Naive thymus-derived CD4-positive, alpha-beta T cell (primary cell): Measurements from ENCODE around the gene SMAGP. TPM values are rescaled to one million over a fixed set of nuclear protein-coding genes. Genes with fewer than 3 reads are reported as not detected.
"Not testable (repeated sequence)": the region's sequence is repeated elsewhere in the genome, so short reads cannot be mapped to it uniquely, and the experiment has no call there.

Experiments used
- ATAC-seq: fragments of 150-1000 bp; cut with Tn5 transposase; 2 replicates; pipeline ENCODE4 v1.10.0; 2021; ENCODE audit warnings: mild to moderate bottlenecking, moderate library complexity
- CTCF ChIA-PET: fragments of 350-600 bp; sonication (Branson Sonifier 250); formaldehyde crosslinking; loops from one replicate; lab custom pipeline; 2021; ENCODE audit warnings: antibody characterized with exemption; lab: Charles Lee
- POLR2A ChIA-PET: fragments of 350-600 bp; sonication (Branson Sonifier 250); formaldehyde crosslinking; loops from one replicate; lab custom pipeline; 2021; ENCODE audit warnings: antibody characterized with exemption, inconsistent platforms; lab: Charles Lee
- DNase-seq, 9 donors: peaks; one replicate each; pipeline versions ENCODE4 v3.0.0 to v3.0.0-alpha.2; 2020 to 2022; ENCODE audit warnings: mixed read lengths in 1 of 9
- H3K27ac ChIP-seq: one replicate; pipeline ENCODE4 v1.7.0; 2013; ENCODE audit warnings: mild to moderate bottlenecking, low read depth, low read length, moderate library complexity
- H3K27me3 ChIP-seq, 2 donors: one replicate each; pipeline ENCODE4 v1.7.0; 2013; ENCODE audit warnings: low read length in 2 of 2, mild to moderate bottlenecking in 2 of 2, moderate library complexity in 2 of 2; ENCODE audit not compliant: control insufficient read depth in 2 of 2, insufficient read depth in 2 of 2
- H3K36me3 ChIP-seq, 3 experiments: 1 replicate in 2 of 3; 2 replicates in 1 of 3; pipeline ENCODE4 v1.7.0; 2013; ENCODE audit warnings: low read length in 3 of 3, mild to moderate bottlenecking in 3 of 3, moderate library complexity in 1 of 3; ENCODE audit not compliant: insufficient read depth in 3 of 3, control insufficient read depth in 2 of 3
- H3K4me1 ChIP-seq, 2 donors: one replicate each; pipeline ENCODE4 v1.7.0; 2013; ENCODE audit warnings: low read length in 2 of 2, mild to moderate bottlenecking in 2 of 2, moderate library complexity in 1 of 2; ENCODE audit not compliant: control insufficient read depth in 2 of 2, insufficient read depth in 2 of 2
- H3K4me3 ChIP-seq: 2 replicates; pipeline ENCODE4 v1.7.0; 2013; ENCODE audit warnings: mild to moderate bottlenecking, low read length
- H3K9me3 ChIP-seq, 3 experiments: 1 replicate in 2 of 3; 2 replicates in 1 of 3; pipeline ENCODE4 v1.7.0; 2013; ENCODE audit warnings: low read length in 3 of 3; ENCODE audit not compliant: control insufficient read depth in 2 of 3
- H3K27ac Mint-ChIP-seq, 9 donors: one replicate each; pipeline ENCODE4 v1.8.0; 2020 to 2022; ENCODE audit warnings: mixed read lengths in 9 of 9, mild to moderate bottlenecking in 8 of 9, moderate library complexity in 5 of 9, inconsistent platforms in 2 of 9
- H3K27me3 Mint-ChIP-seq, 5 donors: one replicate each; pipeline ENCODE4 v1.8.0; 2021 to 2022; ENCODE audit warnings: mixed read lengths in 5 of 5, mild to moderate bottlenecking in 1 of 5
- H3K36me3 Mint-ChIP-seq, 5 donors: one replicate each; pipeline ENCODE4 v1.8.0; 2020 to 2022; ENCODE audit warnings: mixed read lengths in 5 of 5, mild to moderate bottlenecking in 3 of 5, inconsistent platforms in 1 of 5
- H3K4me1 Mint-ChIP-seq, 7 donors: one replicate each; pipeline ENCODE4 v1.8.0; 2020 to 2022; ENCODE audit warnings: mixed read lengths in 7 of 7, mild to moderate bottlenecking in 3 of 7, inconsistent platforms in 1 of 7
- H3K4me3 Mint-ChIP-seq, 10 donors: one replicate each; pipeline ENCODE4 v1.8.0; 2020 to 2022; ENCODE audit warnings: mild to moderate bottlenecking in 10 of 10, mixed read lengths in 10 of 10, moderate library complexity in 6 of 10, inconsistent platforms in 2 of 10
- H3K9me3 Mint-ChIP-seq, 11 donors: one replicate each; pipeline ENCODE4 v1.8.0; 2020 to 2022; ENCODE audit warnings: mixed read lengths in 11 of 11, mild to moderate bottlenecking in 4 of 11, inconsistent platforms in 1 of 11, moderate library complexity in 1 of 11
- intact Hi-C, 2 donors: fragments of 100-400 bp; cut with micrococcal nuclease; formaldehyde crosslinking; loops; one replicate each; pipeline ENCODE4 v1.15.1; 2023
- polyA plus RNA-seq, 2 donors: library from polyadenylated mRNA; unstranded; fragments of 300-500 nt; fragmentation: Illumina TruSeq; gene quantifications; one replicate each; pipeline ENCODE4 v1.2.3, GENCODE V29; 2021
- total RNA-seq, 6 experiments: library from RNA in 5 of 6; stranded (reverse) in 5 of 6; gene quantifications; 1 replicate in 5 of 6; 2 replicates in 1 of 6; pipeline ENCODE4 v1.2.3 and lab custom pipeline; 2021 to 2026

The SMAGP gene
- total and polyA plus RNA-seq, 7 experiments from 2014 or later, result 1.5 to 16.2 (median 7.0) TPM

DNA sequence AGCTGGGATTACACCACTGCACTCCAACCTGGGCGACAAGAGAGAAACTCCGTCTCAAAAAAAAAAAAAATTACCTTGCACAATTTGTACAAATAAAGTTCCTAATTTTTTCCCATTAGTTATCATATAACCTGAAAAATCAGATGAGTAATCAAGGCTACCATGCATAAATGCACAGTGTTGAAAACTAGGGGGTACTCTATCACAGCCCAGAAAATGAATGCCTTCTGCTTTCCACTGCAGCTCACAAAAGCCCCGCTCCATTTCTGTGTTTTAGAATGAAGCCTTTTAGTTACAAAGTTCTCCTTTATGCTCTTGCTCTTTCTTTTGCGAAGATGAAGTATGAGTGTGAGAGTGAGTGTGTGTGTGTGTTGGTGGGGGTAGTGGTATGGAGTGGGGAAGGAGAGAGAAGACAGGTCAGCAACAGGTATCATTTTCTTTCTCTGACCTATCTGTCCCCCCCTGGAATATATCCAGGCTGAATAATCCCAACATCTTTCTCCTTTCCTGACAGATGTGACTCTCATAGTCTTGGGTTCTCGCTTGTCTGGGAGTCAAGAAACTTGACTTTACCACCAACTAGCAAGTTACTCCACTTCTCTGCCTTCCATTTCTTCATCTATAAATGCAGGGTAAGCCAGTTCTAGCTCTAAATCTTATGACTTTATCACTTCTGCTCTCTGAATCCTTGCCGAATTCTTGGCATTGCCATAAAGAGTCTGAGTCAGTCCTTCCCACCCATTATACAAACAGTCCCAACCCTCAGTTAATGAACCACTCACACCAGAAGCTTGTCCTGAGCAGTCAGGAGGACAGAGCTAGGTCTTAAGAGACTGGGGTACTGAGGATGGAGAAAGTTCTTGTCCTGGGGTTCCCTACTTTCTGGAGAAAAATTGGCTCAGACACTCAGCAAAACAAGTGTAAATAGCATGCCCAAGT, 37.7 kb upstream of the SMAGP start:
- intact Hi-C loops, result loop anchor here (1.0 to 5.0 kb wide), 3 partner anchors 11 to 34 kb away; no protein-coding TSS in a partner anchor
- Histone ChIP-seq H3K9me3 (no peaks in the 10 kb centered on the region), H3K27ac (peak overlapping the region; percentile 23), H3K27me3 (no peaks in the 10 kb centered on the region), H3K4me3 (no peak overlapping the region), H3K4me1 (peaks cover 18 to 31% of the 10 kb centered on the region in 2 donors), H3K36me3 (peaks cover 0 to 61% (median 45%) of the 10 kb centered on the region in 3 experiments)
- peak in 3 of 9 donors; percentile 24 to 45 (median 33) for DNase-seq
- POLR2A ChIA-PET, result interaction anchor here (0.6 to 5.4 kb wide), 8 partner anchors 10 to 496 kb away, joined by 3 to 44 read pairs (median 4); no protein-coding TSS in a partner anchor
- Mint-ChIP-seq H3K27me3 (no peaks in the 10 kb centered on the region), H3K4me1 (peaks cover 33 to 82% (median 63%) of the 10 kb centered on the region in 7 donors), H3K4me3 (peak overlapping the region in 8 of 10 donors; percentile 22 to 60 (median 50)), H3K9me3 (no peaks in the 10 kb centered on the region), H3K27ac (peak overlapping the region; percentile 65 to 91 (median 86)), H3K36me3 (peaks cover 11 to 58% (median 39%) of the 10 kb centered on the region in 5 donors)
- CTCF ChIA-PET, result interaction anchor here (0.6 to 11.0 kb wide), 6 partner anchors 10 to 44 kb away, joined by 4 to 118 read pairs (median 6); partner anchors contain the start of gene SMAGP
- ATAC-seq, result no peak

DNA sequence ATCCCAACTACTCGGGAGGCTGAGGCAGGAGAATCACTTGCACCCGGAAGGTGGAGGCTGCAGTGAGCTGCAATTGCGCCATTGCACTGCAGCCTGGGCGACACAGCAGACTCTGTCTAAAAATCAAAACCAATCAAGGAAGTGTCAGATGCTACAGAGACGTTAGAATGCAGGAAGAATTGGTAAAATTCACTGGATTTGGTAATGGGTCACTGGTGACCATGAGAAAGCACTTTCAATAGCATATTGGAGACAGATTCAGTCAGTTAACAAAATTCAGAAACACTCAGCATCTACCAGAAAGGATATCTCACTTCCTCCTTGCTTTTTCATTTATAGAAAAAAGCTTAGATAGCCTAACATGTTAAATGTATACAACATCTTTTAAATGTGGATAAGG, 36.3 kb upstream of the SMAGP start:
- peak overlapping the region; percentile 29 to 90 (median 69) for H3K27ac Mint-ChIP-seq
- H3K4me3 Mint-ChIP-seq, result peak overlapping the region in 1 of 10 donors; percentile 21

DNA sequence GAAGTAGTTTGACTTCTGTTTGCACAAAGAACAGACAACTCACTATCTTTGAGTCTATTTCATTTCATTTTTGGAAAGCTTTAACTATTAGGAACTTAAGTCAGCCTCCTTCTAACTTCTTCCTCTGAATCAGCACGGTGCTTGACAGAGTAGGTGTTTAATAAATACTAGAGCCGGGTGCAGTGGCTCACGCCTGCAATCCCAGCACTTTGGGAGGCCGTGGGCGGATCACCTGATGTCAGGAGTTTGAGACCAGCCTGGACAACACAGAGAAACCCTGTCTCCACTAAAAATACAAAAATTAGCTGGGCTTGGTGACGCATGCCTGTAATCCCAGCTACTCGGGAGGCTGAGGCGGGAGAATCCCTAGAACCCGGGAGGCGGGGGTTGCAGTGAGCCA, 30.6 kb upstream of the SMAGP start:
- peaks cover 18 to 50% (median 32%) of the 10 kb centered on the region in 5 donors for H3K36me3 Mint-ChIP-seq
- H3K36me3 ChIP-seq, result peaks cover 27 to 82% (median 43%) of the 10 kb centered on the region in 3 experiments
- H3K9me3 ChIP-seq, H3K27me3 ChIP-seq, DNase-seq, H3K4me3 Mint-ChIP-seq, intact Hi-C loops, H3K4me3 ChIP-seq, H3K4me1 ChIP-seq, H3K27me3 Mint-ChIP-seq, H3K9me3 Mint-ChIP-seq, ATAC-seq, H3K27ac ChIP-seq: not testable (repeated sequence)
- H3K27ac Mint-ChIP-seq, result peak overlapping the region in 5 of 9 donors; percentile 38 to 80 (median 58)
- ChIA-PET CTCF (interaction anchor here (0.9 to 11.0 kb wide), 2 partner anchors 11 to 39 kb away, joined by 4 to 118 read pairs; no protein-coding TSS in a partner anchor), POLR2A (interaction anchor here (0.6 to 1.6 kb wide), 6 partner anchors 13 to 1276 kb away, joined by 3 to 8 read pairs (median 4); partner anchors contain the start of genes CSRNP2 and RACGAP1)
- peaks cover 4 to 33% (median 30%) of the 10 kb centered on the region in 7 donors for H3K4me1 Mint-ChIP-seq

More for the DNA sequence above, 36.3 kb upstream of the SMAGP start:
- H3K9me3 Mint-ChIP-seq, result no peaks in the 10 kb centered on the region
- ChIA-PET CTCF (interaction anchor here (0.8 to 11.0 kb wide), 2 partner anchors 34 to 44 kb away, joined by 4 to 118 read pairs; no protein-coding TSS in a partner anchor), POLR2A (interaction anchor here (0.6 to 5.4 kb wide), 5 partner anchors 11 to 43 kb away, joined by 3 to 44 read pairs (median 21); no protein-coding TSS in a partner anchor)
- Histone ChIP-seq H3K4me1 (peaks cover 13 to 31% of the 10 kb centered on the region in 2 donors), H3K4me3 (no peak overlapping the region), H3K27ac (no peak overlapping the region), H3K36me3 (peaks cover 13 to 65% (median 53%) of the 10 kb centered on the region in 3 experiments), H3K27me3 (no peaks in the 10 kb centered on the region), H3K9me3 (no peaks in the 10 kb centered on the region)
- no peaks in the 10 kb centered on the region for H3K27me3 Mint-ChIP-seq
- ATAC-seq (no peak), DNase-seq (no peak)
- intact Hi-C loops, result loop anchor here in 1 of 2 donors (5.0 kb wide), 1 partner anchor 36 kb away; no protein-coding TSS in a partner anchor
- H3K4me1 Mint-ChIP-seq, result peaks cover 29 to 82% (median 68%) of the 10 kb centered on the region in 7 donors
- H3K36me3 Mint-ChIP-seq, result peaks cover 17 to 57% (median 40%) of the 10 kb centered on the region in 5 donors

DNA sequence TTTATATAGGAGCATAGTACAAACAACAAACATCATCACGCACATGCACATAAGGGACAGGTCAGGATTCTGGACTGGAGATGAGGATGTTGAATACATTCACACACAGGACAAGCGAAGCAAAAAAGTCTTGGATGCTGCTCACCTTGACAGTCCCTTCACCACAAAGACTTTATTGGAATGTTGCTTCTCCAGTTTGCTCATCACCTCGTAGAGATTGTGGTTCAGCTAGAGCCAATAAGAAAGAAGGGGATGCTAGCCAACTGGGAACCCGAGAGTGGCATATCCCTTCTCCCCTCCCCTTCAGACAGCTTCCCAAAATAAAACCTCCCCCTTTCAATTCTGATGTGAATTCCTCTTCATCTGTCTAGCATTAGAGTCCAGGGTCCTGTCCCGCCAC, 25.4 kb upstream of the SMAGP start:
- Histone ChIP-seq H3K9me3 (no peaks in the 10 kb centered on the region), H3K4me1 (peaks cover 0 to 5% of the 10 kb centered on the region in 2 donors), H3K27ac (no peak overlapping the region), H3K4me3 (no peak overlapping the region), H3K27me3 (no peaks in the 10 kb centered on the region), H3K36me3 (peaks cover 19 to 74% (median 28%) of the 10 kb centered on the region in 3 experiments)
- Mint-ChIP-seq H3K4me1 (peaks cover 10 to 33% (median 23%) of the 10 kb centered on the region in 7 donors), H3K27ac (peak overlapping the region in 6 of 9 donors; percentile 26 to 74 (median 50)), H3K27me3 (no peaks in the 10 kb centered on the region), H3K9me3 (no peaks in the 10 kb centered on the region), H3K4me3 (no peak overlapping the region), H3K36me3 (peaks cover 7 to 43% (median 27%) of the 10 kb centered on the region in 5 donors)
- DNase-seq (no peak), ATAC-seq (no peak)
- intact Hi-C loops, result no loop called here
- CTCF ChIA-PET, result interaction anchor here (1.5 kb wide), 1 partner anchor 45 kb away, joined by 5 read pairs; no protein-coding TSS in a partner anchor
- POLR2A ChIA-PET, result interaction anchor here (0.6 to 1.6 kb wide), 2 partner anchors 27 to 187 kb away, joined by 4 to 6 read pairs; no protein-coding TSS in a partner anchor

DNA sequence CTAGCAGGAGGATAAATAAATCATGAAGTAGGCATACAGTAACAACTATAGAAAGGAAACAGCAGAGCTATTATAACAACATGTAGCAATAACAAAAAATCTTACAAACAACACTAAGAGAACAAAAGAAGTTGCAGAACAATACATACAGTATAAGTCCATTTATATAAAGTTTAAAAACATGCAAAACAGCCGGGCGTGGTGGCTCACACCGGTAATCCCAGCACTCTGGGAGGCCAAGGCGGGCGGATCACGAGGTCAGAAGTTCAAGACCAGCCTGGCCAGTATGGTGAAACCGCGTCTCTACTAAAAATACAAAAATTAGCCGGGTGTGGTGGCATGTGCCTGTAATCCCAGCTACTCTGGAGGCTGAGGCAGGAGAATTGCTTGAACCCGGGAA, 23.9 kb upstream of the SMAGP start:
- peaks cover under 1 to 36% (median 27%) of the 10 kb centered on the region in 5 donors for H3K36me3 Mint-ChIP-seq
- H3K4me3 ChIP-seq, H3K9me3 Mint-ChIP-seq, DNase-seq, H3K27ac ChIP-seq, H3K9me3 ChIP-seq, intact Hi-C loops, ATAC-seq, H3K27me3 Mint-ChIP-seq, H3K4me3 Mint-ChIP-seq, H3K27me3 ChIP-seq, H3K4me1 ChIP-seq: not testable (repeated sequence)
- POLR2A ChIA-PET, result interaction anchor here (0.6 to 1.8 kb wide), 5 partner anchors 19 to 25 kb away, joined by 3 to 6 read pairs (median 3); no protein-coding TSS in a partner anchor
- H3K36me3 ChIP-seq, result peaks cover 16 to 72% (median 23%) of the 10 kb centered on the region in 3 experiments
- peaks cover 10 to 31% (median 19%) of the 10 kb centered on the region in 7 donors for H3K4me1 Mint-ChIP-seq
- CTCF ChIA-PET, result interaction anchor here (0.6 kb wide), 2 partner anchors 18 to 26 kb away, joined by 3 to 4 read pairs; no protein-coding TSS in a partner anchor
- H3K27ac Mint-ChIP-seq, result peak overlapping the region in 8 of 9 donors; percentile 16 to 83 (median 66)
